ENCODE measurements around the gene CDH18.
A peak's percentile ranks its signal among the peaks of the same experiment; 100 is the strongest.
"Not testable (repeated sequence)": the region's sequence is repeated elsewhere in the genome, so short reads cannot be mapped to it uniquely, and the experiment has no call there.

The CDH18 gene

DNA sequence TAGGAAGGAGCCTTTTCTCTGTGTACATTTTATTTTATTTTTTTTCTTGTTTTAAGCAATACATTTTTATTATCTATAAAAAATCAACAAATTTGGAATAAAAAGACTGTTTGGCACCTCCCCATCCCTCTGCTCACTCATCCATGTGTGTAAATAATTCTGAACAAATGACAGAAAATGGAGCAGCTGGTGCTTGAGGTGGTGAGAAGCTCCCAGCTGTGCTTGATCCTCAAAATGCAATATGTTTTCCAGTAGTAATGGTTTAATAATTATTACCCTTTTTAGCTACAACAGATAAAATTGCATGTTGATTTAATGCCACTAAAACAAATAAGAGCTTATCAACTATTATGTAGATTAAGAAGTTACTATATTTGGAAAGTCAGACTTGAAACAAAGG lies 132.5 kb downstream of the CDH18 start:
- no peak for DNase-seq

DNA sequence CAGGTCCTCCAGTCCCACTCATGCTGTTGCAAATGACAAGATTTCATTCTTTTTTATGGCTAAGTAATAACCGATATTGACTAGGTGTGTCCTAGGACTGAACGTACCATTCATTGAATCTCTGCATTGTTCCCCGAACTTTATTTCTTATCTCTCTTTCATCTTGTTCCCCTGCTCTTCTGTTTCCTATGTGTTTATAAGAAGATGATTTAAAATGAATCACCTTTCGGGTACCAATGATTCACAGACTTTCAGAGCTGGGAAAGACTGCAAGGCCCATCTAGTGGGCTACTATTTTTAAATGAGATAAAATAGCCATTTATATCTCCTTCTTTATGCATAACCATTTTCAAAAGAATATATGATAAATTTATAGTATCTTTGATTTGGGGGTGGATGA lies 133.0 kb downstream of the CDH18 start:
- DNase-seq = no peak

DNA sequence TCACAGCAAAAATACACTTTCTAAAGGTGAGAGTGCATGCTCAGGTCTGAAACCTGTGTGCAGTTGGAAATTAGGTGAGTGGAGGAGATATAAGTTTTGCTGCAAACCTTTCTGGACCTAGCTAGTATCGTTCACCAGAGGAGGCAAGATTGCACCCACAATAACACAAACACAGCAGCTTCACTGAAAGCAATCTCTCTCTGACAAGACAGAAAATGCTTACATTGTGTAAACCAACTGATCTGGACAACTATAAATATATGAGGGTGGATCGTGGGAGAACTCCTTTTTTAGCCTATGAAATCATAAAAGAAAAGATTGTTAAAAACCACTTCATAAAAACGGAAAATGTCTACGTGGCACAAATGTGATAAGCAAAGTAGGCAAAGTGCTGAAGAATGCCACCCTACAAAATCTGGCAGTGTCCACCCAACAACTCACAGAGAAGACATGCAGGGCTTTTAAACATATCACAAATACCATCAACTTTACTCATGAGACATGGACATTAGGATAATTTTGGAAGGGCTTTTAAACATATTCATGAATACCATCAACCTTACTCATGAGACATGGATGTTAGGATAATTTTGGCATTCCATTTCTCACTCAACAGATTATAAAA lies 134.3 kb downstream of the CDH18 start:
- peak; percentile 46 for DNase-seq

- no peak for DNase-seq
These were observed 150.3 kb downstream of the CDH18 start for GRCh38 chr5:19837536-19838174.

- no peak for DNase-seq
These were observed 152.6 kb downstream of the CDH18 start for GRCh38 chr5:19835442-19835841.

DNA sequence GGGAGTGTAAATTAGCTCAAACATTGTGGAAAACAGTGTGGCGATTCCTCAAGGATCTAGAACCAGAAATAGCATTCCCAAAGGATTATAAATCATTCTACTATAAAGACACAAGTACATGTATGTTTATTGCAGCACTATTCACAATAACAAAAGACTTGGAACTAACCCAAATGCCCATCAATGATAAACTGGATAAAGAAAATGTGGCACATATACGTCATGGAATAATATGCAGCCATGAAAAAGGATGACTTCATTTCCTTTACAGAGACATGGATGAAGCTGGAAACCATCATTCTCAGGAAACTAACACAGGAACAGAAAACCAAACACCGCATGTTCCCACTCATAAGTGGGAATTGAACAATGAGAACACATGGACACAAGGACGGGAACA lies 175.3 kb downstream of the CDH18 start:
- DNase-seq = not testable (repeated sequence)

DNA sequence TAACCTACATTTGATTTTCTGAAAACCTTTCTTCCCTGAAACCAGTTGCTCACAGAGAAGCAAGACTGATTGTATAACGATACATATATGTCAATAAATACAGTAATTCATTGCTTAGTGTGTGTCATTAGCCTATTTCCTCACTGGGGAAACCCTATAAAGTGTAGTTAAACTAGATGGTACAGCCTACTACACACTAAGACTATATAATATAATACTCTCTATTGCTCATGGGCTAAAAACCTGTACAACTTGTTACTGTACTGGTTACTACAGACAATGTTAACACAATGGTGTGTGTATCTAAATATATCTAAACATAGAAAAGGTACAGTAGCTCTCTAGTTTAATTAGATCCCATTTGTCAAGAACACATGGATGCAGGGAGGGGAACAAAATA lies 181.2 kb downstream of the CDH18 start:
- DNase-seq = no peak

- DNase-seq = peak; percentile 44
These were observed 185.3 kb downstream of the CDH18 start for GRCh38 chr5:19802686-19803085.

- DNase-seq = no peak
These were observed 192.8 kb downstream of the CDH18 start for GRCh38 chr5:19795218-19795617.

GRCh38 chr5:19790829-19791466 lies 197.1 kb downstream of the CDH18 start:
- DNase-seq = no peak

DNA sequence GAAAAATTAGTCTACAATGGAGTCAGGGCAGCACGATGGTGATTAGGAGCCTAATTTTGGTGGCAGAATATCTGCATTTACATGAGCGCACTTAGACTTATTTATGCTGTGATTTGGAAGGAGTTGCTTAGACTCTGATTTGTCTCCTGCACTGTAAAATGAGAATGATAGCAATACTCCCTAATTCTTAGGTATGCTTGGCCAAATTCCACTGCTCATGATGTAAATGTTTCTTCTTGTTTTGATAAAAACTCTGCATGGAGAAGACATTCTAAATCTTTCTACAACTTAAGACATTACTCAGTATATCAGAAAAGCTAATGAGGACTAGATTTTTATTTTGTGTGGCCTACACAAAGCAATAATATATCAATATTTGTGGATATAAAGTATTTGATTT lies 205.4 kb downstream of the CDH18 start:
- DNase-seq = no peak

DNA sequence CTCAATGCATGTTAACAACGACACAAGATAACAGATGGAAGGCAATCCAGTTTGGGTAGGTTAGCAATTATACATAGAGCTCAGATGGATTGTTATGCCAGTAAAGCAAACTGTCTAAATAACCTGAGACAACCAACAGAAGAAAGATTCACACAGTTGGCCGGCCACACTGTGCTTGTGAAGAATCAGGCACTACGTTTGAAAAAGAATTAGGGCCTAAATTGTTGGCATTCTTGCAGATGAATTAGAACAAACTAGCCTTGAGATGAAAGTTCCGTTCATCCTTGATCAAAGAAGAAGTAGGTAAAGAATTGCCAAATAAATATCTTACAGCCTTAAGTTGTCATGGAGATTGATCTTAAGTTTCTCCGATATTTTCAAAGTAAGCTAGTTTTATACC lies 210.6 kb downstream of the CDH18 start:
- DNase-seq = no peak

DNA sequence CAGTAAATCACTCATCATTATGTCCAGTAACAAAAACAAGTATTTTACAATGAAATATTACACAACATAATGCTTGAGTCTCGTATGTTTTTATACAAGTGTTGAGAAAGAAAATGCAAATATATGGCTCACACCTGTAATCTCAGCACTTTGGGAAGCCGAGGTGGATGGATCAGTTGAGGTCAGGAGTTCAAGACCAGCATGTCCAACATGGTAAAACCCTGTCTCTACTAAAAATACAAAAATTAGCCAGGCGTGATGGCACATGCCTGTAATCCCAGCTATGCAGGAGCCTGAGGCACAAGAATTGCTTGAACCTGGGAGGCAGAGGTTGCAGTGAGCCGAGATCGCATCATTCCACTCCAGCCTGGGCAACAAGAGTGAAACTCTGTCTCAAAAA lies 211.1 kb downstream of the CDH18 start:
- not testable (repeated sequence) for DNase-seq

DNA sequence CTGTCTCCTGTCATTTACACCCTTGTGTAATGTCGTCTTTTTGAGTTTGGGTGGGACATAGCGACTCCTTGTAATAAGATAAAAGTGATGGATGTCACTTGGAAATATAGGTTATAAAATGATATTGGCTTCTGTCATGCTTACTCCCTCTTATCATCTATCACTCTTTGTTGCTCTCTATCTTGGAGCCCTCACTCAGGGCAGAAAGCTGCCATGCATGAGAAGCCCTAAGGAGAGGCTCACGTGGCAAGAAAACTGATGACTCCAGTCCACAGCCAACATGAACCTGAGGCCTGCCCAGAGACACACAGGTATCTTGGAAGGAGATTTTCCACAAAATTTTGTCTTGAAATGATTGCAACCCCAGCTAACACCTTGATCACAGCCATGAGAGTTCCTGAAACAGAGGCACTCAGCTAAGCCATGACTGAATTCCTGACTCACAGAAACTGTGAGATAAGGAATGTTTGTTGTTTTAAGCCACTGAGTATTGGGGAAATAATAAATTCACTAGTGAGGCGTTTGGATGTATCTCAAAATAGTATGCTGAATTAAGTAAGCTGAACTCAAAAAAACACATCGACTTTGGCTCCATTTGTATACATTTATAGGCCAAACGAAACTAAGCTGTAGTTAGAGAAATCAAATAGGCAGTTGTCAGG lies 216.7 kb downstream of the CDH18 start:
- no peak for DNase-seq

DNA sequence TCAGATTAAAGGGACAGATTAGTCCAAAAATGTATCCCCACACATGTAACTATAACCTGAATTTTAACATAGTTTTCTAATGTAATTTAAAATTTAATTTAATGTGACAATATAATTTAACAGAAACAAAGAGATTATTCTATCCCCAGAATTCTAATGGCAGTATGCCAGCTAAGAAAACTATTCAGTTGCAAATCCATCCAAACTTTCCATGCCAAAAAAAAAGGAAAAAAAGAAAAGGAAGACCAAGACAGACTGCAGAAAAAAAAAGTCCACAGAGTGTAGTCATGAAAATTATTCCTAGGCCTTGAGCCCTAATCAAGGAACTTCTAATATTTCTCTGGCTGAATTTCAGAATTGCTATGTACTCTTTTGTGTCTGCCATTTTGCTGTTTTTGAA lies 217.6 kb downstream of the CDH18 start:
- no peak for DNase-seq

DNA sequence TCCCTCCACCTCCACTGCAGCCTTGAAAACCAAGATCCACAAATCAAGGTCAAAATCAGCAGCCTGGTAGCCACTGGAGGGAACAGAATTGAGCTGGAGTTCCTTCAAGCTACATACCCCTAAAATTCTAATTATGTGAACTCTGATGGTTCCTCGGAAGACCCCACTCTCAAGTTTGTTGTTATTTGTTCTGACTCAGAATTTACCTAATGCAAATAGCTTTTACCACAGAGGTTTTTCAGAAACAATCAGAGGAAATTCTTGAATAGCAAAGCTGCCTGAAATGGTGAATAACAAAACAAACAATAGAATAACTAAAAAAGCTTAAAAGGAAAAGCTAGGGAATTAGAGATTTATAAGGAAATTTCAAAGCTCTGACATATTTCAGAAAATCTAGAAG lies 220.0 kb downstream of the CDH18 start:
- no peak for DNase-seq

GRCh38 chr5:19753579-19753978 lies 234.4 kb downstream of the CDH18 start:
- DNase-seq = no peak

- DNase-seq = no peak
These were observed 236.7 kb downstream of the CDH18 start for GRCh38 chr5:19751326-19751725.

GRCh38 chr5:19745247-19745646 lies 242.8 kb downstream of the CDH18 start:
- DNase-seq = no peak

- DNase-seq = peak; percentile 24
These were observed 248.3 kb downstream of the CDH18 start for GRCh38 chr5:19739671-19740070.

- no peak for DNase-seq
These were observed 253.2 kb downstream of the CDH18 start for GRCh38 chr5:19734776-19735175.

DNA sequence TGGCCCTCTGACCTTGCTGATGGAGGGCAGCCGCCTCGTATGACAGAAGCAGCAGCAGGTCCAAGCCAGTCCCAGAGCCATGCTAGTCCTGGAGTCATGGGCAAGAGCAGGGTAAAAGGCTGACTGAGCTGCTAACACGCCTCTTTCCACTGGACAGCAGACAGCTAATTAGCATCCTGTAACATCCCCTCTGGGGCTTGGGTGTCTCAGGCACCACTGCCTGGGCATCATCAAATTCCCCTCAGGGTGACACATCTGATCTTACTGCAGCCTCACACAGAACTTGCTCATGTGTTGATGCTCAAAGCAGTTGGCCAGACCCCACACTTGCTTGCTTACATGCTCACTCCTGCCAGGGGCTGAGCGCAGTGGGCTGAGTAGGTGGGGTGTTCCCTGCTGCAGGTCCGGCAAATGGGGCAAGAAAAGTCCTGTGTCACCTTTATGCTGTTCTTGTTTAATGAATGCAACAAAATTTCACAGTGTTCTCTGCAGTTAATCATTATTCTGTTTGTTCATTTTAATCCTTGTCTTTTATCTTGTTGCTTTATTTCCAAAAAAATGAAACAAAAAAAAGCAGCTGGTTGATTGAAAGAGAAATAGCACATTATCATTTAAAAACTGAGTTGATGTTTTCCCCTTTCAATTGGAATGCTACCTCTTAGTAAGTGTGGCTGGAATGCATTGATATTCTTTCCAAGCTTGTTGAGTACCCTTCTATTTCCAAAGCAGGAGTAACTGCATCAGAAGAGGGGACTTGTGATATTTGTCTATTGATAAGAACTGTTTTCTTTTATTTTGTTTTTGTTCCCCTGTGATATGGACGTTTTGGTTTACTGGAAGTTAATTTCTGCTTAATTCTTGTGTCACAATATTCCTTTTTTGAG lies 254.1 kb downstream of the CDH18 start:
- DNase-seq = no peak

DNA sequence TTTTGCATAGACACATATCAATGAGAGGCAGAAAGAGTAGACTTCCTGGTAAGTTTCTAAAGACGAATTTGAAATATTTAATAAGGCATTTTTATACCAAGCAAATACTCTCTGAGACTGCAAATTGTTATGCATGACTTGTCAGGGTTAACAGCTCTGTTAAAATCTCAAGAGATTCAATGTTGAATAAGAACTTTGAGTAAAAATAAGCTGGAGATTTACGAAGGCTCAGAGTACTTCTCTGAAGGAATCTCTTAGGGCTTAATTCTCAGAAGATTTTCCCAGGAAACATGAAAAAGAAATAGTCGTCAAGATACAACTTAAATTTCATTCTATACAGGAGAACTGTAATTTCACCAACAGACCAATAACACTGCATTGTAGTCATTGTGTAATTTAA lies 259.4 kb downstream of the CDH18 start:
- DNase-seq = no peak
